Effector memory CD4-positive, alpha-beta T cell (primary cell): ENCODE data around the gene WNT3.
"Not testable (repeated sequence)": the region's sequence is repeated elsewhere in the genome, so short reads cannot be mapped to it uniquely, and the experiment has no call there.

Experiments used
- DNase-seq, 3 donors: peaks; one replicate each; pipeline ENCODE4 v3.0.0-alpha.2; 2020
- H3K27ac ChIP-seq: 2 replicates; pipeline ENCODE4 v1.7.0; 2013; ENCODE audit warnings: mild to moderate bottlenecking, low read length, moderate library complexity; ENCODE audit not compliant: insufficient read depth, poor library complexity, severe bottlenecking
- H3K27me3 ChIP-seq: replicated peaks from 2 replicates; pipeline ENCODE4 v1.7.0; 2013; ENCODE audit warnings: mild to moderate bottlenecking, low read length; ENCODE audit not compliant: insufficient read depth, control insufficient read depth, poor library complexity, severe bottlenecking
- H3K36me3 ChIP-seq: 2 replicates; pipeline ENCODE4 v1.7.0; 2013; ENCODE audit warnings: mild to moderate bottlenecking, low read length, moderate library complexity; ENCODE audit not compliant: control insufficient read depth, insufficient read depth
- H3K4me1 ChIP-seq: 2 replicates; pipeline ENCODE4 v1.7.0; 2013; ENCODE audit warnings: low read length, mild to moderate bottlenecking; ENCODE audit not compliant: control insufficient read depth, insufficient read depth, poor library complexity, severe bottlenecking
- H3K4me3 ChIP-seq: 2 replicates; pipeline ENCODE4 v1.7.0; 2013; ENCODE audit warnings: low read length, low read depth, mild to moderate bottlenecking; ENCODE audit not compliant: insufficient read depth, poor library complexity, severe bottlenecking
- H3K9me3 ChIP-seq: 2 replicates; pipeline ENCODE4 v1.7.0; 2013; ENCODE audit warnings: mild to moderate bottlenecking, low read length, moderate library complexity; ENCODE audit not compliant: control insufficient read depth

The WNT3 gene

GRCh38 chr17:46769531-46770438 is 48.7 kb downstream of the WNT3 start:
- H3K27me3 ChIP-seq = peaks cover 19% of the 10 kb centered on the region
- no peak for DNase-seq
- no peaks in the 10 kb centered on the region for H3K36me3 ChIP-seq
- peaks cover 17% of the 10 kb centered on the region for H3K4me1 ChIP-seq
- no peak overlapping the region for H3K4me3 ChIP-seq
- H3K9me3 ChIP-seq = no peaks in the 10 kb centered on the region
- H3K27ac ChIP-seq = no peak overlapping the region

DNA sequence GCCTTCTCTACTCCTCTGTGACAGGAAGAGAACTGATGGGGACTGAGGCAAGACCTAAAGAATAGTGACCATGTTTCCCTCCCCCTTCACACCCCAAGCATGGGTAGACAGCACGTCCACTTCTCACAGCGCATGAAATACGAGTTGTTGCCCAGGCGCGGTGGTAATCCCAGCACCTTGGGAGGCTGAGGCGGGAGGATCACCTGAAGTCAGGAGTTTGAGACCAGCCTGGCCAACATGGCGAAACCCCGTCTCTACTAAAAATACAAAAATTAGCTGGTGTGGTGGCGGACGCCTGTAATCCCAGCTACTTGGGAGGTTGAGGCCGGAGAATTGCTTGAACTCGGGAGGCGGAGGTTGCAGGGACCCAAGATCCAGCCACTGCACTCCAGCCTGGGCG is 49.6 kb downstream of the WNT3 start:
- Histone ChIP-seq H3K4me1 (peaks cover 17% of the 10 kb centered on the region), H3K27me3 (peaks cover 19% of the 10 kb centered on the region)
- not testable (repeated sequence) for H3K9me3 ChIP-seq, H3K27ac ChIP-seq, H3K36me3 ChIP-seq, DNase-seq, H3K4me3 ChIP-seq

- H3K4me3 ChIP-seq = no peak overlapping the region
- DNase-seq = no peak
- H3K4me1 ChIP-seq = peaks cover 17% of the 10 kb centered on the region
These were observed 50.0 kb downstream of the WNT3 start for GRCh38 chr17:46768540-46768870.

GRCh38 chr17:46766493-46767491 is 51.7 kb downstream of the WNT3 start:
- Histone ChIP-seq H3K9me3 (no peaks in the 10 kb centered on the region), H3K36me3 (no peaks in the 10 kb centered on the region), H3K27ac (no peak overlapping the region), H3K4me1 (peaks cover 12% of the 10 kb centered on the region), H3K4me3 (no peak overlapping the region), H3K27me3 (peaks cover 6% of the 10 kb centered on the region)
- no peak for DNase-seq

More at GRCh38 chr17:46768540-46768870, 50.0 kb downstream of the WNT3 start:
- Histone ChIP-seq H3K27me3 (peaks cover 19% of the 10 kb centered on the region), H3K9me3 (no peaks in the 10 kb centered on the region), H3K36me3 (no peaks in the 10 kb centered on the region), H3K27ac (no peak overlapping the region)

DNA sequence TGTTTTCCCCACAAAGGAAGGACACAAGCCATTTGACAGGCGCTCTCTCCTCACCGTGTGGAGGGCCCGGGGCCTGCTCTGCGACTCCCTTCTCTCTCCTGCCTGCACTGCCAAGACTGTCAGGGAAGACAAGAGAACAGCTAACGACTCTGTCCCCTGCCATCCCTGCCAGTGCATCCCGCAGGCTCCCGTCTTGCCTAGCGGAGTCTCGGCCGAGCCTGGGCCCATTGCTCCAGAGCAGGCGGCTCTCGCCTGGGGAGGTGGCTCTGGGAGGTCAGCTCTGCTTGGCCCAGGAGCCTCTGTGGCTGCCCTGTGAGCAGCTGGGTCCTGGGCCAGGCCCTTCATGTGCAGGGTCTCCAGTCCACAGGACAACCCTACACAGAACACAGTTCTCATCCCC is 53.0 kb downstream of the WNT3 start:
- peaks cover 8% of the 10 kb centered on the region for H3K4me1 ChIP-seq

DNA sequence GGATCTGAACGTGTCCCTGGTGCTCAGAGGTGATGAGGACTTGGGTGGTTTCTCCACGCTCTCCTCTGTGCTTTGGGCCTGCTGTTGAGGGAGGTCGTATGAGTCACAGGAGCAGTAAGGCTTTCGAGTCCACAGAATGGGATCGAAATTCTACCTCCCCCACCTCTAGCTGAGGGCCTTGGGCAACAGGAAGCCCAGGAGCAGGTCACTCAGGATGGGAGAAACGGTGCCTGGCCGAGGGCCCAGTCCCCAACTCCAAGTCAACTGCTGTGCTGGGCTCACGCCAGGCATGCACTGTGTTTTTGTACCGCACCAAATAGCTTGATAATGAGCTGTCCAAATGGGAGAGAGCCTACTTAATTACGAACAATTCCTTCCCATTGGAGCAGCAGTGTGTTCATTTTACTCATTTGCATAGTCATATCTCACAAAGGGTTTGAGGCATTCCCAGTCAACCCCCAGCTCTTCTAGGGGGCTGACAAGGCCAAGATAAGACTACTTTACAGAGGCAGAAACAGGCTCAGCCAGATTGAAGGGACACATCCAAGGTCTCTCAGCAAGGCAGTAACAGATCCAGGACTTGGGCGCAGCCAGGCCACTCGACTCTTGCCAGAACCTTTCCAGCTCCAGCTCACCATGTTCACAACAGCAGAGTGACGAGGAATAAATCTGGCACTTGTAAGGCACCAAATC is 53.6 kb downstream of the WNT3 start:
- no peak for DNase-seq

More for the DNA sequence above, 53.0 kb downstream of the WNT3 start:
- Histone ChIP-seq H3K4me3 (no peak overlapping the region), H3K9me3 (no peaks in the 10 kb centered on the region), H3K27me3 (no peaks in the 10 kb centered on the region), H3K36me3 (no peaks in the 10 kb centered on the region), H3K27ac (no peak overlapping the region)
- no peak for DNase-seq

GRCh38 chr17:46764000-46764708 is 54.3 kb downstream of the WNT3 start:
- H3K27ac ChIP-seq = no peak overlapping the region
- no peaks in the 10 kb centered on the region for H3K9me3 ChIP-seq
- DNase-seq = no peak
- no peak overlapping the region for H3K4me3 ChIP-seq
- no peaks in the 10 kb centered on the region for H3K27me3 ChIP-seq
- peaks cover 2% of the 10 kb centered on the region for H3K36me3 ChIP-seq
- no peaks in the 10 kb centered on the region for H3K4me1 ChIP-seq

More for the DNA sequence above, 53.6 kb downstream of the WNT3 start:
- H3K27ac ChIP-seq = no peak overlapping the region
- peaks cover 2% of the 10 kb centered on the region for H3K4me1 ChIP-seq
- H3K4me3 ChIP-seq = no peak overlapping the region
- no peaks in the 10 kb centered on the region for H3K27me3 ChIP-seq
- no peaks in the 10 kb centered on the region for H3K9me3 ChIP-seq
- H3K36me3 ChIP-seq = no peaks in the 10 kb centered on the region

- no peaks in the 10 kb centered on the region for H3K27me3 ChIP-seq
- DNase-seq = no peak
- no peak overlapping the region for H3K4me3 ChIP-seq
- H3K4me1 ChIP-seq = no peaks in the 10 kb centered on the region
- H3K27ac ChIP-seq = no peak overlapping the region
- peaks cover 2% of the 10 kb centered on the region for H3K36me3 ChIP-seq
- H3K9me3 ChIP-seq = no peaks in the 10 kb centered on the region
These were observed 55.1 kb downstream of the WNT3 start for GRCh38 chr17:46763416-46763815.

- H3K27me3 ChIP-seq = no peaks in the 10 kb centered on the region
- H3K27ac ChIP-seq = no peak overlapping the region
- no peaks in the 10 kb centered on the region for H3K9me3 ChIP-seq
- no peak for DNase-seq
- peaks cover 7% of the 10 kb centered on the region for H3K36me3 ChIP-seq
- H3K4me1 ChIP-seq = no peaks in the 10 kb centered on the region
- no peak overlapping the region for H3K4me3 ChIP-seq
These were observed 59.4 kb downstream of the WNT3 start for GRCh38 chr17:46759141-46759540.
